HG02870 (cell line): Measurements from ENCODE around the gene CCDC97.

ENCODE experiments used
- ATAC-seq: cut with Tn5 transposase; IDR thresholded peaks from one replicate; pipeline ENCODE4 v1.9.1; 2021; ENCODE audit warnings: mild to moderate bottlenecking, moderate library complexity; ENCODE audit not compliant: unreplicated experiment

CCDC97 gene

DNA sequence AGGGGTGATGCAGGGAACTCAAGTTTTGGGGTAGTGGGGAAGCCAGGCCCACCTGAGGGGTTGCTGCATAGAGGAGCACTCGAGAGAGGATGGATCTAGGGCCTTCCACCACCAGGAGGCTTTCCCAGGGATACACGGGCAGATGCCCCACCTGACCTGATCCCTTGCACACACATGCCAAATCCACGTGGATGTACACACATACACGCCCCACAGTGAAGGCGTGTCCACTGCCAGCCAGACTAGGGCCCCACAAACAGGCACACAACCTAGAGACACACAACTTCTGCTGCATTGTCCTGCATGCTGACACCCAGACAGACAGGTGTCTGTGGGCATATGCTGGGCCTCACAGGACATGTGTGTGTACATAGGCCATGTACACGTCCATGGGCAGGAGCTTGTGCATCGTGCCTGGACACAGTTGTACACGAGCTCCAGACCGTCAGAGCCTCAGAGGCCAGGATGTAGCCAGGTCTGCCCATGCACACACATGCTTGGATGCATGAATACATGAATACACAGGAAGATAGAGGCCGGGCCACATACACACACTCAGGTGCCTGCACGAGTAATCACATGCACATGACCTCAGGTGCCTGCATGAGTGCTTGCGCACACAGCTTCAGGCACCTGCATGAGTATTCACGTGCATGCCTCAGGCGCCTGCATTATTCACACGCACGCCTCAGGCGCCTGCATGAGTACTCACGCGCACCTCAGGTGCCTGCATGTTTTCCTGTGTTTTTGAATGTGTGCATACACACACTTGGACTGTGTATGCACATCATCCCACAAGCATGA, 8.9 kb downstream of the CCDC97 start:
- ATAC-seq, result no peak

DNA sequence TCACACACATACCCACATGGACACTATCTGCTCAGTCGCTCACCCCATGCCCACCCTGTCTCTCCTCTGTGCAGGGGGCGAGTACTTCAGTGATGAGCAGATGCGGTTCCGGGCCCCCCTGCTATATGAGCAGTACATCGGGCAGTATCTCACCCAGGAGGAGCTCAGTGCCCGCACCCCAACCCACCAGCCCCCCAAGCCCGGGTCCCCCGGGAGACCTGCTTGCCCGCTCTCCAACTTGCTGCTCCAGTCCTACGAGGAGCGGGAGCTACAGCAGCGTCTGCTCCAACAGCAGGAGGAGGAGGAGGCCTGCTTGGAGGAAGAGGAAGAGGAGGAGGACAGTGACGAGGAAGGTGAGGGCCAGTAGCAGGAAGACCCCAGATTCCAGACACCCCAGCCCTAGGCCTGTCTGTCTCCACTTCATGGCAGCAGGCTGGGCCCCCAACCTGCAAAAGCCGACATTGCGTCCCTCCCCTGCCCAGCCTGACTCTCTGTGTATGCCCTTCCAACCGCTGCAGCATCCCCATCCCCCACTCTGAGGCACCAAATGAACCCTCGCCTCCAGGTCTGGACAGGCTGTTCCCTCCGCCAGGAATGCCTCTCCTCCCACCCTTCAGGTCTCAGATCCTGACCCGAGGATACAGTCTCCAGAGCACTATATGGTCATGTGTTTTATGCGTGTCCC, 9.7 kb downstream of the CCDC97 start:
- ATAC-seq, result no peak

DNA sequence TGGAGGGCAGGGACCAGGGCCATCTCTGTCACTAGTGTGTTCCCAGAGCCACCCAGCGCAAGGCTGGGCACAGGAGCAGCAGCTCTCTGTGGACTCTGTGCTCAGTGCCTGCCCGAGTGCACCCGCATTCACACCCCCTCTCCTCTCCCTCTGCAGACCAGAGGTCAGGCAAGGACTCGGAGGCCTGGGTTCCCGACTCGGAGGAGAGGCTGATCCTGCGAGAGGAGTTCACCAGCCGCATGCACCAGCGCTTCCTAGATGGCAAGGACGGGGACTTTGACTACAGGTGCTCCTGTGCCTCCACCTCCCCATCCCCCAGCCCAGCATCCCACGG, 10.2 kb downstream of the CCDC97 start:
- no peak for ATAC-seq

DNA sequence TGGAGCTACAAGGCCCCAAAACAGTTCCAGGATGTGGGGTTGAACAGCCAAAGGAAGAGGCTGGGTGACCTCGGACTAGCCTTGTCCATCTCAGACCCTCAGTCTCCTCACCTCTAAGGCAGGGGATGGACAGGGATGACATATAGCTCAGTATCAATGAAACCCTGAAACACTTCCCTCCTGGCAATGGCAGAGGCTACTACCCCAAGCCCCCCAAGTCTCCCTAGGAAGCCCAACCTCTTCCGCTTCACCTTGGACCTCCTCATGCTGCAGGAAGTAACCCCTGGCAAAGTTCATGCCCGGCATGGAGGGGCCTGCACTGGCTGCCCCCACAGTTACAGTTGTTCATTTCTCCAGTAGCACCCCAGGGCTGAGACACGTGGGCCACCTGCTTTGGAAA, 10.6 kb downstream of the CCDC97 start:
- no peak for ATAC-seq

DNA sequence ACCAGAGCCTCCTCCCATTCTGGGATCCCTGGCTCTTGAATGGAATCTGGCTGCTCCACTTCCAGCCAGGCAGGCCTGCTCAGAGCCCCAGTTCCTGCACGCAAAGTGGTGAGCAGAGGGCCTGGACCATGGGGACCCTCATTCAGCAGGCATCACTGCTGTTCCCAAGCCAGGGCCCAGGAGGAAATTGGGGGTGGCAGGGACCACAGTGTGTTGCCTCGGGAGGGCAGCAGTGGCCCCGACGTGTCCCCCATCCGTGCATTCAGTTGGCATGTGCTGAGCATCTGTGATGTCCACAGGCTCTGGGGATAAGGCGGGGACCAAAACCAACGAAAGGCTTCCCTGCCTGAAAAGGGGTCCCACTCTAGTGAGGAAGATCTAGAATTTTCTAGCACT, 11.2 kb downstream of the CCDC97 start:
- ATAC-seq, result no peak

DNA sequence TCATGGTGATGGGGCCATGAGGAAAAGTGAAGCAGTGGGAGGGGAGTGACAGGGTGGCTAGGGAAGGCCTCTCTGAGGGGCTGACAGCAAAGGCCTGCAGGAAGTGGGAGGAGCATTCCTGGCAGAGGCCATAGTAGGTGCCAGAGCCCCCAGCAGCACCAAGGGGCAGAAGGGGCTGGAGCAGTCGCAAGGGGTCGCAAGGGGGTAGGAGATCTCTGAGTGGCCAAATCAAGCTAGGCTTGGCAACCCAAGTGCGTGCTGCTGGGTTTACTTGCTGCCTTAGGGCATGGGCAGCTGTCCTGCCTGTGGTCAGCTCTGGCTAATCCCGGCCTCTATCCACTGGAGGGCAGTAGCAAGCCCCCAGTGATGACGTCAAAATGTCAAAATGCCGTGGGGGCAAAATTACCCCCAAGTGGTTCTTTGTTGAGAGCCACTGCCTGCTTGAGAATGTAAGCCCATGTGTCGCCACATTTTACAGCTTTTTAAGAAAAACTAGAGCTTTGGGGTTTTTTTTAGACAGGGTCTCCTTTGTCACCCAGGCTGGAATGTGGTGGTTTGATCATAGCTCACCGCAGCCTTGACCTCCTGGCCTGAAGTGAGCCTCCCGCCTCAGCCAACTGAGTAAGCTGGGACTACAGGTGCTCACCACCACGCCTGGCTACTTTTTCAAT, 11.8 kb downstream of the CCDC97 start:
- ATAC-seq, result no peak

DNA sequence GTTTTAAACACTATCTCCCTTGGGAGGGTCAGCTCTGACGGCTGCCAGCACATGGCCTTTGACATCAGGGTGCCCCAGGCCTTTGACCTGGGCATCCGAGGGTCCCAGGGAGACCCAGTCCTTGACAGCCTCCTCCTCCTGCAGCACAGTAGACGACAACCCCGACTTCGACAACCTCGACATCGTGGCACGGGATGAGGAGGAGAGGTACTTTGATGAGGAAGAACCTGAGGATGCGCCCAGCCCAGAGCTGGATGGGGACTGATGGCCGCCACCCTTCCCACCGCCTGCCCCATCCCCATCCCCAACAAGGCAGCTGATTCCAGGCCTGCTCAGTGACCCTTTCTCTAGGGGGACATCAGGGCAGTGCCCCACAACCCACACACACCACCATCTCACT, 12.5 kb downstream of the CCDC97 start:
- no peak for ATAC-seq

DNA sequence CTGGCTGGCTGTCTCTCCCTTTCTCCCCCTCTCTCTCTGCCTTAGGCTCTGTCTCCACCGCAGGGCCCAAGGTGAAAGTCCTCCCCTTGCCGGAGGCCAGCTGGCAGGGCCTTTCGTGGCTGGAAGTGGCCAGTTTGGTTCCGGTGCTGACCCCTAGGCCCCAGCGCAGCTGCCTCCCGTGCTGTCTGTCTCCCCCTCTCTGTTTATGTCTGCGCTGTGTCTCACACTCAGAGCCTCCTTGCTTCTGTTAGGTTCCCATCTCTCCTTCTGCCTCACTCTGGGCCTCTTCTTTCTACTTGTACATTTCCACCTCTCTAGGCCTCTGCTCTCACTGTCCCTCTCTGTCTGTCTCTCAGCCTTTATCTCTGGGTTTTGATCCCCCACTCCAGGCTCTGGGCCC, 13.1 kb downstream of the CCDC97 start:
- ATAC-seq, result no peak

DNA sequence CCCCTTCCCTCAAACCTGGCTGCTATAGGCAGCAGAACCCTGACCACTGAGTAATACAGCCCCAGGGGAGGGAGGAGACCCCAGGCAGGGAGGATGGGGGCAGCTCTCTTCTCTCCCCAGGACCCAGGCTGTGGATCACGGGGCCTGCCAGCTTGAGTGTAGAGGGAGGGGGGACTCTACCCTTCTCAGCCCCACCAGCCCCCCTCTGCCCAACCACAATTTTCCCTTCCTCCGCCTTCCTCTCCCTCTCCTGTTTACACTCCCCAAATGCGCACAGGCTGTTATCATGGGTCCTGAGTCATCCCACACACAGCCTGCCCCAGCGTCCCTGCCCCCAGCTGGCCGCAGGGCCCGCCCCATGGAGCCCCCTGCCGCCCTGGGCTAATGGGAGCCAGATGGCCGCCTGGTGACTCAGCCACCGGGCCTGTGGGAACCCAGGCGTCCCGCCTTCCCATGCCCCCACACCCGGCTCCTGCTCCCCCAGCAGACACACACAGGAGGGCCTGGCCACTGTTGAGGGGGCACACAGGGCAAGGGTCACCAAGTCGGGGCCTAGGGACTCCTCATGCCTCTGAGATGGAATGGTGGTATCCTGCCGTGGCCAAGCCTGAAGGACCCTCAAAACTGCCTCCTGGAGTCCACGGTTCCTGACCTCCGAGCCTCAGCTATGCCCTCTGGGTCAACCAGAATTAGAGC, 13.6 kb downstream of the CCDC97 start:
- no peak for ATAC-seq

DNA sequence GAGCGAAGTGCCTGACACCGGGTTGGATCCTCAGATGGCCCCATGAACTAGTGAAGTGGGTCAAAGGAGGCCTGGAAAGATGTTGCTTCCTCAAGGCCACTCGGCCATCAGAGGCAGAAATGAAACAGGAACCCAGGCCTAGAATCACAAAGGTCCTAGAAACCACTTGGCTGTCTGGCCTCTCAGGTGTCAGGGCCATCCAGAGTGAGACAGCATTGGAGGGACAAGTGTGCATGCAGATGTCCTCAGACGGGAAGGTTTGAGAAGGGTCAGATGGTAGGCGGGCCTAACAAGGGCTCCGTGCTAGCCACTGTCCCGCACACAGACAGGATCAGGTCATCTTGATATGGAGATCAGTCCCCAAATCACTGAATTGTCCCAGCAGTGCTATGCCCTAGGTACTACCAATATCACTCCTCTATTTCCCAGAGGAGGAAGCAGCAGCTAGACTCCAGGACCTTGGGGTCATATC, 14.3 kb downstream of the CCDC97 start:
- no peak for ATAC-seq

DNA sequence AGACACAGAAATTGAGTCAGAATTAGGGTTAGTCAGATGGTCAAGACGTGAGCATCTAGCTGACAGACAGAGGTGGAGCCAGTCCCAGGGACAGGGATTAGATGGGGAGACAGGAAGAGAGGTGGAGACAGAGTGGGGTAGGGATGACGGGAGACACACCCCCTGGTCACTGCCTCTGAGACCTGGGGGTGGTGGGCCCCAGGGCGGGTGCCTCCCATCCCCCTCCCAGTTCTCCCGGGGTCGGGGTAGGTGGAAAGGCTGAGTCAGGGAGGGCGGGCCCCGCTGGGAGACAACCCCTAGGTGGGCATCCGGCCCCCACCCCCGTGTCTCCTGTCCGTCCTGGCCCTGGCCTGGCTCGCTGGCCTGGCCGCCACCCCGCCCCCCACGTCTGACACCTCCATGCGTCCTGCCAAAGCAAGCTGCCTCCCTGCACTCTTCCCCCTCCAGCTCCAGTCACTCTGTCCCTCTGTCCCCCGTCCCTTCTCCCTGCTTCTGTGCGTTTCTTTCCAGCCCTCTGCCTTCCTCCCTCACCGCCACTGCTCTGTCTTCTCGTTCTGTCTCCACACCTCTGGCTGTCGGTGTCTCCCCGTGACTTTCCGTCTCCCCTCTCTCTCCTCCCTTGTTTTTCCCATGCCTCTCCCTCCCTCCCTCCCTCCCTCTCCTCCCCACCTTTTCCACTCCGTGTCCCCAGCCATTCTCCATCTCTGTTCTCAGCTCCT, 15.1 kb downstream of the CCDC97 start:
- no peak for ATAC-seq

DNA sequence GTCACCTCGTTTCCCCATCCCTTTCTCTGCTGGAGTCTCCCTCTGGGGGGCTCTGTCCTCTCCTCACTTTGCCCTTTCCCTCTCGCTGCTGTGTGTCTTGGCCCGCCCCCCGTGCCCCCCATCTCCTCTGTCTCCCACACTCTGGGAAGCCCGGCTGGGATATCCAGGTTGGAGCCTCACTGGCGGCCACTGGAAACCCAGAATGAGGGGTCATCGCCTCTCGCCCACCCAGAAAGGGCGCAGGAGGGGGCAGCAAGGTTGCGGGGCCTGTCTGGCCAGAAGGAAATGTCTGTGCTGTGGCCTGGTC, 15.6 kb downstream of the CCDC97 start:
- no peak for ATAC-seq

DNA sequence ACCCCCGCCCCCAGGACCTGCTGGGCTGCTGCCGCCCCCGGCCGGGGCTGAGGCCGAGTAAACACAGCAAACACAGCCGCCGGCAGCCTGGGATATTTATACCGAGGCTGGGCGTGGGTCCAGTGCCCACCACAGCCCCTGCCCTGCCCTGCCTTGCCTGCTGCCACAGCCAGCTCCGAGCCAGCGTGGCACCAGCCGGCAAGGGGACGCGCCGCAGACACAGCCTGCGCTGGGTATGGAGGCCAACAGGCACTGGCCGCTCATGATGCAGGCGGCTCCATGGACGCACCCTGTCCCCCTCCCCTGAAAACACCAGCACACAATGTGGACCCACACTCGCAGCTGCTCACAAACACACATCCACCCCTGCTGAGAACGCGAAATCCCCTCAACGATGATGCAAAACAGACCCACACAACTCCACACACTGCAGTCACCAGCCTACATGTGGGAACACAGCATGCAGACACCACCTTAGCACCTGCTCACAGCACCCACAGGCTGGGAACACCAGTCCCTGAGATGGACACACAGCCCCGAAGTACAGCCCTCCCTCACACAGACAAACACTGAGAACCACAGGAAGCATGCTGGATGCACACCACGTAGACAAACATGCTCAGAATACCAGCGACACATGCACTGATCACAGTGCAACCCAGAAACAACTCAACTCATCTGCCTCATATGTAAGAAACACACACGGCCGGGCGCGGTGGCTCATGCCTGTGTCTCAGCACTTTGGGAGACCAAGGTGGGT, 16.2 kb downstream of the CCDC97 start:
- no peak for ATAC-seq

DNA sequence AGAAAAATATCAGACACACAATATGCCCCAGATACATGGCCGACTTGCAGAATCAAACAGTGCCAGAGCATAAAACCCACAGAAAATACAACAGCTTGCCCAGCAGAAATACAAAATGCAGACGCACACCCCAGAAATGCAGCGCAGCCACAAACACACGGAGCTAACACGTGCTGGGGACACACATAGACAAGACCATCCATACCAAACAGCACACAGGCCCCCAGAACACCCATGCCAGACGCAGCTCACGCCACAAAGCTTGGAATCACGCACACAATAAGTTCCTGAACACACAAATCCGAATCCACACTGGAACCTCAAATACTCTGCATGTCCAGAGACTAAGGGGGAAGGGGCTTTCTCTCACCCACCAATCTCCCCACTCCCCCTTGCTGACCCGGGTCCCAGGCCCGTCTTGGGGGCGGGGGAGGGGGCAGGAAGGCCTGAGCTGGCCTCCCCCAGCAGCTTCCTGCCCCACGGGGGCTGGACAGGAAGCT, 17.2 kb downstream of the CCDC97 start:
- no peak for ATAC-seq

DNA sequence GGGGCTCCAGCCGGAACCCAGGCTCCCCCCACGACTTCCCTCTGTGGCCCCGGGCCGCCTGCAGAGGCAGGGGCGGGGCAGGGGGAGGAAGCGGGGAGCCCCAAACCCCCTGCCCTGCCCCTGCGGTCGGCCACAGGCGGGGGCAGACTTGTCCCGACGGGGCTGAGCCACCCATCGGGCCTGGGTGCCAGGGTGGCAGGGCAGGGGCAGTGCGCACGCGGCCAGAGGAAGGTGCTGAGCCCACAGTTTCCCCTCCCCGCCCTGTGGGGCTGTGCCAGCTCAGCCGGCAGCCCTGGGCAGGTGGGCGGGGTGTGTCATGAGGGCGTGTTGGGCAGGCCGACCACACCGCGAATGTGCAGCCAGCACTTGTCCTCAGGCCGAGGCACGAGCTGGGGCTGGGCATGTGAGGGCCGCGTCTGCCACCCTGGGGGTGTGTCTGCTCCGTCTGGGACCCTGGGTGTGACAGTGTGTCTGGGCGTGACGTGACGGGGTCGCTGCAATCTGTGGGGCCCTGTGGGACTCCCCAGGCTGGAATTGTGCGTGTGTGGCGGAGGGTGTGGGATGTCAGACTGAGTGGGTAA, 17.7 kb downstream of the CCDC97 start:
- no peak for ATAC-seq

DNA sequence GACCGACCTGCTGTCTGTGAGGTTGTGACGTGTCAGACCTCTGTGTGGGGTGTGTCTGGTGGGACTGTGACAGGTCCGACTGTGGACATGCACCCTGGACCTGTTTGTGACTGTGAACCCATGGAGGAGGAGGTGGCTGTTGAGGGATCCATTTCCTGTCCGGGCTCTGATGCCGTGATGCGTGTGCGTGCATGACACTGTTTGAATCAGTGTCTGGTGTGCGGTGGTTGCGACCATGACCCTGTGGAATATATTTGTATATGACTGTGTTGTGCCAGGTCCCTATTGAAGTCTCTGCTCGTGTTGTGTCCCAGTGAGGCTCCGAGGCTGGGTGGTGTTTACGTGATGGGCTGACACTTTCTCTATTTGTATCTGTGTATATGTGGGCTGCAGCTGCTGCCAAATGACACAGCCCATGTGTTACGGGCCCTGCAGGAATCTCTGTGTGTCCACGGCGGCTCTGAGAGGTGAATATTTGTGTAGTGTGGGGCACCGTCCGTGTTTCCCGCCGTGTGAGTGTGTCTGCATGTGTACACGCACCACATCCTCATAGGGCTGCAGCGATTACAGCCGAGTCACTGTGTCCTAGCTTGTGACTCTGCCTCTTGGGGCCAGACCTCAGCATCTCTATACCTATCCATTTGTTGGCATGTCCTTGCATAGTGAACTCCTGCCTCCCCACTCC, 18.3 kb downstream of the CCDC97 start:
- no peak for ATAC-seq

DNA sequence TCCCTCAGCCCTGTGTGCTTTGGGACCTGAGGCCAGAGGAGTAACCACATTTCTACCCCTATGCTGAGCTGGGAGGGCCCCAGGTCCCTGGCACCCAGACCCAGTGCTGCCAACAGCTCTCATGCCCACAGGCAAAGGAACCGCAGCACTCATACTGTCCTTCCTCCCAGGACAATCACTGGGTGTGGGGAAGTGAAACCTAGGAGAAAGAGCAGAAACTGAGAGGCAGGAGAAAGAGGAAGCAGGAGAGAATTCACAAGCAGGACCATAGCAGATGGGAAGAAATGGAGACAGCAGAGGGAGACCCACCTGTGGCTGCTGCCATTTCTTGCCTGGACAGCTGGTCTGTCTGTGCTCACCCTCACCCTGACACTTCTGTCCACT, 18.9 kb downstream of the CCDC97 start:
- no peak for ATAC-seq

DNA sequence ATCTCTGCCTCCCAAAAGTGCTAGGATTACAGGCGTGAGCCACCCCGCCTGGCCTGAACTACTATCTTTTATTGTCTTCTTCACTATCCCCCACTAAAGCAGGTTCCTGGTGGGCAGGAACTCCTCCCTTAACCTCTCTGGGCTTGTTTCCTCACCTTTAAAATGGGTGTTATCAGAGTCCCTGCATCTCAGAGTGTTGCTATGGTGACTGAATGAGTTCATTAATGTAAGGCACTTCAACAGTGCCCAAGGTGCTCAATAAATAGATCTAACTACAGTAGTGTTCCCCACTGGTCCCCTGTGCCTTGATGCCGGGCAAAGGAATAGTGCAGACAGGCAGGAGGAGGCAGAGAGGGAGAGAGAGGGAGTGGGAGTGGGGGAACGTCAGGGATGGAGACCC, 20.5 kb downstream of the CCDC97 start:
- ATAC-seq, result no peak
